Lower lobe of right lung (tissue), 2 donors: ENCODE measurements around the gene PTGR3. TPM values are rescaled to one million over a fixed set of nuclear protein-coding genes. Genes with fewer than 3 reads are reported as not detected.

ENCODE experiments used
- ATAC-seq, 2 donors: fragments of 200-7000 bp; cut with Tn5 transposase; one replicate each; pipeline ENCODE4 v1.9.1; 2020 to 2022; ENCODE audit warnings: mild to moderate bottlenecking in 2 of 2, moderate library complexity in 2 of 2
- DNase-seq: peaks from one replicate; pipeline ENCODE4 v3.0.0-alpha.2; 2020
- H3K27ac ChIP-seq: fragments of 200-600 bp; one replicate; pipeline ENCODE4 v1.8.0; 2022
- H3K27me3 ChIP-seq: fragments of 200-600 bp; one replicate; pipeline ENCODE4 v1.8.0; 2022; ENCODE audit warnings: low read depth
- H3K36me3 ChIP-seq: fragments of 200-600 bp; one replicate; pipeline ENCODE4 v1.8.0; 2022; ENCODE audit warnings: mild to moderate bottlenecking
- H3K4me1 ChIP-seq: fragments of 200-600 bp; one replicate; pipeline ENCODE4 v1.8.0; 2022
- H3K4me3 ChIP-seq: fragments of 200-600 bp; one replicate; pipeline ENCODE4 v1.8.0; 2022; ENCODE audit warnings: mild to moderate bottlenecking
- H3K9me3 ChIP-seq: fragments of 200-600 bp; one replicate; pipeline ENCODE4 v1.8.0; 2022
- CTCF ChIP-seq: fragments of 200-600 bp; IDR thresholded peaks from one replicate; pipeline ENCODE4 v1.8.0; 2022; ENCODE audit warnings: antibody characterized with exemption, mild to moderate bottlenecking
- intact Hi-C: fragments of 100-400 bp; cut with DNase I; formaldehyde crosslinking; loops from one replicate; pipeline ENCODE4 v1.11.0; 2022
- total RNA-seq: library from RNA; stranded (reverse); fragmentation: NEBNext Ultra II Directional; extraction: Animal tissue kit (Norgen Biotek cat#: 25700); gene quantifications from one replicate; pipeline ENCODE4 v1.2.1, GENCODE V29; 2021
- donor health status: DM: no; HTN: yes; CAD: no; lungs with severe emphysema.

Gene PTGR3
- total RNA-seq, 1 donor from 2014 or later: 37.3 TPM

GRCh38 chr18:75228967-75229366, 20.0 kb upstream of the PTGR3 start:
- intact Hi-C loops: no loop called here
- no peak overlapping the region for H3K27ac ChIP-seq
- DNase-seq: no peak

GRCh38 chr18:75227535-75228296, 18.8 kb upstream of the PTGR3 start:
- intact Hi-C loops: no loop called here
- no peak overlapping the region for H3K4me3 ChIP-seq

More at GRCh38 chr18:75228967-75229366, 20.0 kb upstream of the PTGR3 start:
- no peaks in the 10 kb centered on the region for H3K27me3 ChIP-seq
- TF ChIP-seq CTCF: no peak
- no peak for ATAC-seq
- H3K36me3 ChIP-seq: no peaks in the 10 kb centered on the region
- H3K9me3 ChIP-seq: no peaks in the 10 kb centered on the region
- H3K4me1 ChIP-seq: peaks cover 39% of the 10 kb centered on the region
- H3K4me3 ChIP-seq: no peak overlapping the region

GRCh38 chr18:75226956-75227316, 18.0 kb upstream of the PTGR3 start:
- Histone ChIP-seq H3K27me3 (no peaks in the 10 kb centered on the region), H3K4me1 (peaks cover 46% of the 10 kb centered on the region), H3K36me3 (no peaks in the 10 kb centered on the region), H3K9me3 (no peaks in the 10 kb centered on the region), H3K27ac (peak overlapping the region; percentile 7), H3K4me3 (peak overlapping the region; percentile 14)
- ATAC-seq: peak in 1 of 2 donors; percentile 8
- TF ChIP-seq CTCF: no peak
- intact Hi-C loops: no loop called here
- DNase-seq: no peak

More at GRCh38 chr18:75227535-75228296, 18.8 kb upstream of the PTGR3 start:
- no peak for TF ChIP-seq CTCF
- H3K4me1 ChIP-seq: peaks cover 41% of the 10 kb centered on the region
- no peaks in the 10 kb centered on the region for H3K36me3 ChIP-seq
- H3K27me3 ChIP-seq: no peaks in the 10 kb centered on the region
- ATAC-seq: no peak
- no peak overlapping the region for H3K27ac ChIP-seq
- H3K9me3 ChIP-seq: no peaks in the 10 kb centered on the region
- no peak for DNase-seq

GRCh38 chr18:75226286-75226955, 17.5 kb upstream of the PTGR3 start:
- H3K4me1 ChIP-seq: peaks cover 45% of the 10 kb centered on the region
- ATAC-seq (peak in 1 of 2 donors; percentile 59), DNase-seq (no peak)
- peak overlapping the region; percentile 7 for H3K27ac ChIP-seq
- no peaks in the 10 kb centered on the region for H3K9me3 ChIP-seq
- H3K36me3 ChIP-seq: no peaks in the 10 kb centered on the region
- intact Hi-C loops: no loop called here
- peak overlapping the region; percentile 14 for H3K4me3 ChIP-seq
- H3K27me3 ChIP-seq: no peaks in the 10 kb centered on the region
- no peak for TF ChIP-seq CTCF

GRCh38 chr18:75223687-75224347, 14.9 kb upstream of the PTGR3 start:
- DNase-seq: no peak
- Histone ChIP-seq H3K27ac (no peak overlapping the region), H3K9me3 (no peaks in the 10 kb centered on the region), H3K36me3 (no peaks in the 10 kb centered on the region), H3K4me3 (no peak overlapping the region), H3K27me3 (no peaks in the 10 kb centered on the region), H3K4me1 (peaks cover 45% of the 10 kb centered on the region)
- intact Hi-C loops: no loop called here
- no peak for ATAC-seq
- no peak for TF ChIP-seq CTCF
